Subcutaneous abdominal adipose tissue (tissue), 5 donors: Measurements from ENCODE around the gene RBM34.

Experiments
- H3K27ac ChIP-seq: one replicate; pipeline ENCODE4 v1.7.0; 2013; ENCODE audit warnings: low read depth, mild to moderate bottlenecking, inconsistent platforms, low read length, moderate library complexity
- H3K27me3 ChIP-seq, 5 donors: one replicate each; pipeline ENCODE4 v1.7.0; 2013; ENCODE audit warnings: low read length in 5 of 5, inconsistent platforms in 1 of 5; ENCODE audit not compliant: control insufficient read depth in 5 of 5, insufficient read depth in 4 of 5
- H3K36me3 ChIP-seq, 5 donors: one replicate each; pipeline ENCODE4 v1.7.0; 2013; ENCODE audit warnings: low read length in 5 of 5; ENCODE audit not compliant: control insufficient read depth in 5 of 5, insufficient read depth in 5 of 5
- H3K4me1 ChIP-seq, 5 donors: one replicate each; pipeline ENCODE4 v1.7.0; 2013; ENCODE audit warnings: low read length in 5 of 5, mild to moderate bottlenecking in 3 of 5, moderate library complexity in 1 of 5; ENCODE audit not compliant: control insufficient read depth in 5 of 5, insufficient read depth in 5 of 5
- H3K4me3 ChIP-seq, 5 donors: one replicate each; pipeline ENCODE4 v1.7.0; 2013; ENCODE audit warnings: low read length in 5 of 5, low read depth in 1 of 5
- H3K9ac ChIP-seq, 5 donors: one replicate each; pipeline ENCODE4 v1.7.0; 2013; ENCODE audit warnings: low read length in 5 of 5, mild to moderate bottlenecking in 4 of 5, moderate library complexity in 3 of 5
- H3K9me3 ChIP-seq, 5 donors: one replicate each; pipeline ENCODE4 v1.7.0; 2013; ENCODE audit warnings: low read length in 5 of 5; ENCODE audit not compliant: control insufficient read depth in 5 of 5
- donor health status: healthy.
- donor health status: healthy.
- donor health status: healthy.
- donor health status: healthy.
- donor health status: healthy.

Gene RBM34

DNA sequence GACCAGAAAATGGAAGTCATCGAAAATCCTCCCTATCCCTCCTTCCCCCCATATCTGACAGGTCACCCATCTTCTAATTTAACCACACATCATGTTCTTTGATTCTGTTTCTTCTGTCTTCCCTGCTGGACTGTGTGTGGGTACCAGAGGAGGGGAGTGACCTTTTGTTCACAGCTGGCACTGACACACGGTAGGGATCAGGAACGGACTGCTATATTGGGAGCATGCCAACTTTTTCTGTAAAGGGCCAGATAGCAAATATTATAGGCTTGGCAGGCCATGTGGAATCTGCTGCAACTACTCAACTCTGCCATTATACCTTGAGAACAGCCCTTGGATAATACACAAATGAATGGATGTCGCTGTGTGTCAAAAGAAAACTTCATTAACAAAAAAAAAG lies 24.9 kb downstream of the RBM34 start:
- no peak overlapping the region for H3K27ac ChIP-seq
- H3K4me3 ChIP-seq: no peak overlapping the region
- H3K9ac ChIP-seq: no peak overlapping the region
- H3K9me3 ChIP-seq: no peaks in the 10 kb centered on the region
- no peaks in the 10 kb centered on the region for H3K27me3 ChIP-seq
- H3K36me3 ChIP-seq: peaks cover 36 to 72% (median 64%) of the 10 kb centered on the region in 5 donors
- H3K4me1 ChIP-seq: peaks cover 0 to 5% (median 2%) of the 10 kb centered on the region in 5 donors

DNA sequence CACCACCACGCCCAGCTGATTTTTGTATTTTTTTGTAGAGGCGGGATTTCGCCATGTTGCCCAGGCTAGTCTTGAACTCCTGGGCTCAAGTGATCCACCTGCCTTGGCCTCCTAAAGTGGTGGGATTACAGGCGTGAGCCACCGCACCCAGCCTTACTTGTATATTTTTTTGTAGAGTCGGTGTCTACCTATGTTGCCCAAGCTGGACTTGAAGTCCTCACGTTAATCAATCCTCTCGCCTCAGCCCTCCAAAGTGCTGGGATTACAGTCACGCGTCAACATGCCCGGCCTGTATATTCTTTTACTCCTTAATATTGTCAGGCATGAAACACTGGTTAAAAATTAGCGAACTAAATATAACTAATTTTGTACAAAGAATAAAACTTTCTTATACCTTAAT lies 26.9 kb downstream of the RBM34 start:
- Histone ChIP-seq H3K4me1 (peaks cover 0 to 6% (median 2%) of the 10 kb centered on the region in 5 donors), H3K36me3 (peaks cover 32 to 62% (median 56%) of the 10 kb centered on the region in 5 donors), H3K4me3 (no peak overlapping the region), H3K9me3 (no peaks in the 10 kb centered on the region), H3K9ac (no peak overlapping the region), H3K27ac (no peak overlapping the region), H3K27me3 (no peaks in the 10 kb centered on the region)

DNA sequence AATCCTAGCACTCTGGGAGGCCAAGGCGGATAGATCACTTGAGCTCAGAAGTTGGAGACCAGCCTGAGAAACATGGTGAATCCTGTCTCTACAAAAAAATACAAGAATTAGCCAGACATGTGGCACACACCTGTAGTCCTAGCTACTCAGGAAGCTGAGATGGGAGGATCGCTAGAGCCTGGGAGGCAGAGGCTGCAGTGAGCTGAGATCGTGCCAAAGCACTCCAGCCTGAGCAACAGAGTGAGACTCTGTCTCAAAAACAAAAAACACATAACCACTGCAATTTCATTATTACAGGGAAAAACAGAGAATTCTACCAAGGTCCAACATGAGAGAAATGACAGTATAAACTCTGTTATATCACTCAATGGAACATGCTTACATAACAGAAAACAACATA lies 28.0 kb downstream of the RBM34 start:
- Histone ChIP-seq H3K4me3 (no peak overlapping the region), H3K27ac (no peak overlapping the region), H3K27me3 (no peaks in the 10 kb centered on the region), H3K9me3 (no peaks in the 10 kb centered on the region), H3K4me1 (peaks cover 2 to 12% (median 5%) of the 10 kb centered on the region in 5 donors), H3K36me3 (peaks cover 29 to 57% (median 47%) of the 10 kb centered on the region in 5 donors), H3K9ac (no peak overlapping the region)

DNA sequence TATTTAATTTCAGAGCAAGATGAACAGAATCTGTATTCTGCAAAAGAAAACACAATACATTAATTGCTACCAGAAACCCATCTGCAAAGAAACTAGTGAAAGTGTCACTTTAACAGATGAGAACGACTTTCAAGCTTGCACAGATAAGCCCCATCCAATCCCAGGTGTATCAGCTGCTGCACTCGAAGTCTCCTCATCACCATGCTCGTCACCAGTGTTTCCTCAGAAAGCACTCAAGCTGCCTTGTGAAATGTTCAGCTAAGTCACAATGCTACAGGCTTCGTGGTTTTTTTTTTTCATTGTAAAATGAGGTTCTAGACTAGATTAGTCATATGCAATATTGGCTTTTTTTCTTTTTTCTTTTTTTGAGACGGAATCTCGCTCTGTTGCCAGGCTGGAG lies 29.1 kb downstream of the RBM34 start:
- Histone ChIP-seq H3K4me1 (peaks cover 2 to 23% (median 15%) of the 10 kb centered on the region in 5 donors), H3K27ac (no peak overlapping the region), H3K9ac (no peak overlapping the region), H3K9me3 (no peaks in the 10 kb centered on the region), H3K27me3 (no peaks in the 10 kb centered on the region), H3K4me3 (no peak overlapping the region), H3K36me3 (peaks cover 22 to 47% (median 39%) of the 10 kb centered on the region in 5 donors)

DNA sequence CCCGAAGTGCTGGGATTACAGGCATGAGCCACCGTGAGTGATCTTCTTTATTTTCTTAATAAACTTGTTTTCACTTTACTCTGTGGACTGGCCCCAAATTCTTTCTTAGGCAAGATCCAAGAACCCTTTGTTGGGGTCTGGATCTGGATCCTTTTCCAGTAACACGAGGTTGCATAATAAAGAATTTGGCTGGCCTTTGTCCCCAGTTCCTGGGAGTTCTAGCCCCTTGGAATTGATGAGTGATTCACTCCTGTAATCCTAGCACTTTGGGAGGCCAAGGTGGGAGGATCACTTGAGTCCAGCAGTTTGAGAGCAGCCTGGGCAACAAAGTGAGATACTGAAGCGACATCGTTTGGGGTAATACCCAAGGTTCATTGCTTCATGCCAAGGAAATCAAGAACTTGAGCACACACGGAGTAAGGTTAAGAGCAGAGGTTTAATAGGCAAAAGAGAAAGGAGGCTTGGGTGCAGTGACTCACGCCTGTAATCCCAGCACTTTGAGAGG lies 30.2 kb downstream of the RBM34 start:
- H3K9ac ChIP-seq: no peak overlapping the region
- H3K4me1 ChIP-seq: peaks cover 0 to 26% (median 19%) of the 10 kb centered on the region in 5 donors
- no peaks in the 10 kb centered on the region for H3K27me3 ChIP-seq
- H3K4me3 ChIP-seq: no peak overlapping the region
- H3K36me3 ChIP-seq: peaks cover 12 to 36% (median 28%) of the 10 kb centered on the region in 5 donors
- H3K9me3 ChIP-seq: no peaks in the 10 kb centered on the region
- H3K27ac ChIP-seq: no peak overlapping the region

DNA sequence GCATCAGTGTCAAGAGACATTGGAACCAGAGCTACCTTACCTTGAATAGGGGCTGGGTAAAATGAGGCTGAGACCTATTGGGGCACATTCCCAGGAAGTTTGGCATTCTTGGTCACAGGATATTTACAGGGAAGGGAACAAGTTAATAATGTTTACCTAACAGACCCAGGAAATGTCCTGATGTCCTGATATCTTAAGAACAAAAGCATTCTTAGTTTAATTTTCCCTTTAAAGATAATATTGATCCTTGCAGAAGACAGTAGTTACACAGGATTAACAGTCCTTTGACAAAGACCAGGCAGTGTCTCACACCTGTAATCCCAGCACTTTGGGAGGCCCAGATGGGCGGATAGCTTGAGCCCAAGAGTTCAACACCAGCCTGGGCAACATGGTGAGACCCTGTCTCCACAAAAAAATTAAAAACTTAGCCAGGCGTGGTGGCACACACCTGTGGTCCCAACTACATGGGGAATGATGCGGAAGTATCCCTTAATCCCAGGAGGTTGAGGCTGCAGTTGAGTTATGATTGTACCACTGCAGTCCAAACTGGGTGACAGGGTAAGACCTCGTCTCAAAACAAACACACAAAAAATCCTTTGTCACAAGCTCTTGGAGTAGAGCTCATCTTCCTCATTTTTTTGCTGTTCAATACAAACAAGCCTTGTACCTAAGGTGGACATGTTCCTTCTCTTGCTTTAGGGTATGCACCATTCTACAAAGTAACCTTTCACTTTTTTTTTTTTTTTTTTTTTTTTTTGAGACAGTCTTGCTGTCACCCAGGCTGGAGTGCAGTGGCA lies 31.1 kb downstream of the RBM34 start:
- Histone ChIP-seq H3K4me3 (no peak overlapping the region), H3K4me1 (peaks cover 0 to 26% (median 19%) of the 10 kb centered on the region in 5 donors), H3K9ac (no peak overlapping the region), H3K36me3 (peaks cover 7 to 29% (median 21%) of the 10 kb centered on the region in 5 donors), H3K27ac (no peak overlapping the region), H3K27me3 (no peaks in the 10 kb centered on the region), H3K9me3 (no peaks in the 10 kb centered on the region)

DNA sequence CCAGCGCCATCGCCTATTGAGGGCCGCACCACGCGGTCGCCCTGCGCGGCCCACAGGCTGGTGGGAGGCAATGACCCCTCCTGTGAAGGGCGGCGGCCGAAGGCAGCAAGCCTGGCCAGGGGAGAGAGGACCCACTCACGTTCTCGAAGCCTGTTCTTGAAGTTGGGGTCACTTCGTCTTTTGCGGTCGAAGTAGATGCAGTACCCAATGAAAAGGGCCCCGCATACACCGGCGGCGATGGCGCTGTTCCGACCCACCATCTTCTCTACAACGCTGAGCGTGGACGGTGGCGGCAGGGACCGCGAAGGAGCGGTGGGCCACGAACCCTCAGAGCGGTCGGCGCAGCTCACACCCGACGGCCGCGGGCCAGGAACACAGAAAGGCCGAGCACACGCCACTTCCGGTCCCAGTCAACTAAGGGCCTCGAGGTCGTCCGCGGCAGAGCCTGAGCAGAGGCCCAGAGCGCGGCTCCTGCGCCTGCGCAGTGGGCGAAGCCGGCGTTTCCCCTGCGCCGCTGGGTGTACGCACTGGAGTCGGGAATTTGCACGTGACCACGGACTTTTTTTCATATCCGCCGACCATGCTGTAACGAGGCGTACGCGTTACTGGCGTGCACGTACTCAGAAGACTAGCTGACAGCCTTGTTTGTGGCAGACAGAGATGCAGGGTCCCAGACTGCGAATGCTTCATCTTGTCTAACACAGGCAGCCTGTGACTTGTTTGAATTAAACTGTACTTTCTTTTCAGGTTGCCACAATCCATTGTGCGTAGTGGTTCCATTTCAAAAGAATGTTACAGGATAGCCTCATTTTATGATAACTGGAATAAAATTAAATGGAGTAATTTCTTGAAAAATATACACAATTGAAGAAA lies 32.4 kb downstream of the RBM34 start, which contains the start of gene TOMM20:
Gene TOMM20 (minus strand): TSS at position 382 of the 873 bp plus-strand sequence. CDS start 122 bp downstream, at position 260.
- H3K9me3 ChIP-seq: no peaks in the 10 kb centered on the region

DNA sequence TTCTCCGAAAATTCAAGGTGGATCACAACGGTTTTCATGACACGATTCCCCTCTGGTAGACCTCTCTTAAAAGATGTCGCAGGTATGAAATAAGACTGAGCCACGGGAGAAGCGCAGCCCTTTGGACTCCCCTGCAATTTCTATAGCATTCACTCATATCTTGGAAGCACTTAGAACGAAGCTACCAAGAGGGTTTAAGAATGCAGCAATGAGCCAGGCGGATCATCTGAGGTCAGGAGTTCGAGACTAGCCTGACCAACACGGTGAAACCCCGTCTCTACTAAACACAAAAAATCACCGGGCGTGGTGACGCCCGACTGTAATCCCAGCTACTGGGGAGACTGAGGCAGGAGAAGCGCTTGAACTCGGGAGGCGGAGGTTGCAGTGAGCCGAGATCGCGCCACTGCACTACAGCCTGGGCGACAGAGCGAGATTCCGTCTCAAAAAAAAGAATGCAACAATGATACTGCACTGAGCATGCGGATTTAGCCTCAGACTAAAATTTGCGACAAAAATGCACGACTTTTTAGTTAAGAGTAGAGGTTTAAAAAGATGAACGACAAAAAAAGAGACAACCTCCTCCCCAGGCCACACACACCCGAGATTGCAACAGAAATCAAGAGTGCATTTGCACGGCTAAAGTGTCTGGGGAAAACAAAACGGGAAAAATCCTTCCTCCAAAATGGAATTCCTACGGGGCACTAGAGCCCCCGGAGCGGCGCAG lies 33.2 kb downstream of the RBM34 start:
- Histone ChIP-seq H3K9me3 (no peaks in the 10 kb centered on the region), H3K27ac (peak overlapping the region; percentile 90), H3K36me3 (peaks cover 4 to 14% (median 8%) of the 10 kb centered on the region in 5 donors), H3K27me3 (no peaks in the 10 kb centered on the region), H3K4me3 (peak overlapping the region; percentile 83 to 98 (median 96)), H3K4me1 (peaks cover 0 to 32% (median 20%) of the 10 kb centered on the region in 5 donors), H3K9ac (peak overlapping the region; percentile 82 to 99 (median 94))

More for the DNA sequence above, 32.4 kb downstream of the RBM34 start, which contains the start of gene TOMM20:
- no peaks in the 10 kb centered on the region for H3K27me3 ChIP-seq
- H3K4me3 ChIP-seq: peak within 1 kb of the TSS; percentile 88 to 98 (median 96)
- peak within 1 kb of the TSS; percentile 90 for H3K27ac ChIP-seq
- peak within 1 kb of the TSS; percentile 82 to 99 (median 94) for H3K9ac ChIP-seq
- peaks cover 0 to 27% (median 19%) of the 10 kb centered on the region in 5 donors for H3K4me1 ChIP-seq
- peaks cover 7 to 21% (median 13%) of the 10 kb centered on the region in 5 donors for H3K36me3 ChIP-seq

DNA sequence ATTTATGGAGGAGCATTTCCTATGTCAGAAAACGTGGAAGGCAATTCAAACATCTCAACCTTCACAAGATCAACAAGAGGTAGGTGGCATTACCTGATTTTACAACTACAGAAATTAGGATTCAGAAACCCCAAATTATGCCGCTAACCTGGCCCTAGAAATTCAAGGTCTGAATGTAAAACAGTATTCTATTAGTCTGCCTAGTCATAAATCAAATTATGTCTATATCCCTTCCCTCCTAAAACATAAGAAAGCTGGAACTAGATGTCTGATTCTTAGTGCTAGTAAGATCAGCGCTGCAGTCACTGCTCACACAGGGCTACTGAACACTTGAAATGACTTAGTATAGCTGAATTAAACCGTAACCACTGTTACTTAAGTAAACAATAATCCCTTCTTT lies 33.8 kb downstream of the RBM34 start:
- Histone ChIP-seq H3K36me3 (peaks cover 2 to 13% (median 4%) of the 10 kb centered on the region in 5 donors), H3K9me3 (no peaks in the 10 kb centered on the region), H3K9ac (peak overlapping the region; percentile 82 to 99 (median 94)), H3K27ac (no peak overlapping the region), H3K4me1 (peaks cover 0 to 38% (median 22%) of the 10 kb centered on the region in 5 donors), H3K27me3 (no peaks in the 10 kb centered on the region), H3K4me3 (peak overlapping the region; percentile 83 to 98 (median 96))
